HTERT RPE-1 (cell line): Measurements from ENCODE around the gene GSTT2B.
"Not testable (repeated sequence)": the region's sequence is repeated elsewhere in the genome, so short reads cannot be mapped to it uniquely, and the experiment has no call there.

ENCODE experiments used
- in situ Hi-C: fragments of 300-500 bp; cut with MboI; formaldehyde crosslinking; loops from 4 replicates; pipeline ENCODE4 v1.14.3; 2020; ENCODE audit warnings: low sequenced_read_pairs

The GSTT2B gene

DNA sequence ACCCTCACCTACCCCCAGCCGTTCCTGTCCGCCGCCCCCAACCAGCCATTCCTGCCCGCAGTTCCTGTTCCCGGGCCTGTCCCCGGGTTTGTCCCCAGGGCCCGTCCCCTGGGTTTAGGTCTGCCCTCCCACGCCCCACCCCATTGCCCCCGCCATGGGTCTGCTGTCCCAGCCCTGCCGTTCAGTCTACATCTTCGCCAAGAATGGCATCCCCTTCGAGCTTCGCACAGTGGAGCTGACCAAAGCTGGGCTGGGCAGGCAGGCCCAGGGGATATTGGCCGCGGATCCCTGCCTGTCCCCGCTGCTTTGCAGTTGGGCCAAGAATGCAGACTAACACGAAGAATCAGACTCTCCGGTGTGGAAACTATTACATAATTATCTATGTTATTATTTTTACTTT, 11.2 kb downstream of the GSTT2B start:
- in situ Hi-C loops, result not testable (repeated sequence)

GRCh38 chr22:23947391-23947790, 13.6 kb downstream of the GSTT2B start:
- in situ Hi-C loops, result not testable (repeated sequence)

DNA sequence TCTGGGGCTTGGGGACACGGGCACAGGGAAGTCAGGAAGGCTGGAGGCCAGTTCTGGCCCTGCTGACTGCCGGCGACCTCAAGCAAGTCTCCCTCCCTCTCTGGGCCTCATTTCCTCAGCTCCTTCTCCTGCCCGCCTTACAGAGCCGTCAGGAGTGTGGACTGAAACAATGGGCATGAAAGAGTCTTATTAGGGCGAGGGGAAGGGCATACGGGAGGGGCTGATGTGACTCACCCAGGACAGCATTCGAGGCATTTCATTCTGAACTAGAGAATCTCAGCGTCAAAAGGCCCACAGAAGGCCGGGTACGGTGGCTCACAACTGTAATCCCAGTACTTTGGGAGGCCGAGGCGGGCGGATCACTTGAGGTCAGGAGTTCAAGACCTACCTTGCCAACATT, 20.8 kb downstream of the GSTT2B start:
- in situ Hi-C loops, result not testable (repeated sequence)

DNA sequence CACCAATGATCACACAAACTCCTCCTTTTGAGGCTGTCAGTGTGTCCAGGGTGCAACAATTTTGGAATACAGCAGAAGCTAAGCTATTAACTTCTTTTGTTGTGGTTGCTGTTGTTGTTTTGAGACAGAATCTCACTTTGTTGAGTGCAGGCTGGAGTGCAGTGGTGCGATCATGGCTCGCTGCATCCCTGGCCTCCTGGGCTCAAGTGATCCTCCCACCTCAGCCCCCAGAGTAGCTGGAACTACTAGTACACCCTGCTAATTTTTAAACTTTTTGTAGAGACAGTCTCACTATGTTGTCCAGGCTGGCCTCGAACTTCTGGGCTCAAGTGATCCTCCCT, 22.0 kb downstream of the GSTT2B start:
- in situ Hi-C loops, result no loop called here

- in situ Hi-C loops, result no loop called here
Measured at GRCh38 chr22:23938328-23939016, 22.5 kb downstream of the GSTT2B start.

- in situ Hi-C loops, result no loop called here
Measured at GRCh38 chr22:23926561-23926960, 34.4 kb downstream of the GSTT2B start.

GRCh38 chr22:23925020-23925606, 35.9 kb downstream of the GSTT2B start:
- in situ Hi-C loops, result no loop called here

- in situ Hi-C loops, result no loop called here
Measured at GRCh38 chr22:23922921-23923320, 38.1 kb downstream of the GSTT2B start.

GRCh38 chr22:23921586-23922201, 39.3 kb downstream of the GSTT2B start:
- in situ Hi-C loops, result not testable (repeated sequence)

DNA sequence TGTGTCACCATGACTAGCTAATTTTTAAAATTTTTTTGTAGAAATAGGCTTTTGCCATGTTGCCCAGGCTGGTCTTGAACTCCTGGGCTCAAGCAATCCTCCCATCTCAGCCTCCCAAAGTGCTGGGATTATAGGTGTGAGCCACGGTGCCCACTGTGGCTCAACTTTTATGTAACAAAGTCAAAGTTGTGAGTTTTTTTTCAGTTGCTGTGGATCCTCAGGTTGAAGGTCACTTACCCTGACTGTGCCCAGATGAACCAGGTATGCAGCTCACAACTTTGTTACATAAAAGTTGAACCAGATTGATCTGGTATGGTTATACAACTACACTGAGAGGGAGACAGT, 40.8 kb downstream of the GSTT2B start:
- in situ Hi-C loops, result not testable (repeated sequence)

DNA sequence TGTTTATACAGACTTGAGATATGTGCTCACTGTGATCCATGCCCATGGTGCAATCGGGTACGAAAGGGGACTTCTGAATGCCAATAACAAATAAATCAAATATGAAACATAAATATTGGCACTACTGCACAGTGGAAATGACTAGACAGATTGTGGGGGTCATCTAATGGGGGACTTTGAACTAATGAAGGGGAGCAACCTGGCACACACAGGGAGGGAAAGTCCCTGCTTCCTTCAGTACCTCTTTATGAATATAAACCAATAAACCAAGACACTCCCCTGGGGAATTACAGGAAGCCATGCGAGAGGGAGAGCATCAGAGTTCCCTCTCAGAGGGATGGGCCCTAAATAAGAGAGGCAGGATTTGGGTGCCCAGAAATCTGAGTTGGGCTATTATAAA, 45.7 kb downstream of the GSTT2B start:
- in situ Hi-C loops, result no loop called here

- in situ Hi-C loops, result no loop called here
Measured at GRCh38 chr22:23913661-23914353, 47.2 kb downstream of the GSTT2B start.

DNA sequence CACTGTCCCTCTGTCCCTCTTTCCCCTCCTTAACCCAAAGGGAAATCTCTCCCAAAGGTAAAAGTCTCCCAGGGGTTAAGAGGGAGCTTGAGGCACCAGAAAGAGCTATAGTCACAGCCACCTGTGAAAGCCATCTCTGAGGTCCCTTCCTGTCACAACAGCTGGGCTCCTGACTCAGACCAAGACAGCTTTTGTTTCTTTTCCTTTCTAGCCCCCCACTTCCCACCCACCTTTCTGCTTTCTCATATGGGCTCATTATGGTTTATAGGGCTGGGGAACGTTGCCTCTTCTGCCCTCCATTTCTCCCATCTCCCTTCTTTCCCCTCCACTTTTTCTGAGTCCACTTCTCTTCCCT, 47.7 kb downstream of the GSTT2B start:
- in situ Hi-C loops, result no loop called here

GRCh38 chr22:23912293-23912903, 48.6 kb downstream of the GSTT2B start:
- in situ Hi-C loops, result no loop called here

DNA sequence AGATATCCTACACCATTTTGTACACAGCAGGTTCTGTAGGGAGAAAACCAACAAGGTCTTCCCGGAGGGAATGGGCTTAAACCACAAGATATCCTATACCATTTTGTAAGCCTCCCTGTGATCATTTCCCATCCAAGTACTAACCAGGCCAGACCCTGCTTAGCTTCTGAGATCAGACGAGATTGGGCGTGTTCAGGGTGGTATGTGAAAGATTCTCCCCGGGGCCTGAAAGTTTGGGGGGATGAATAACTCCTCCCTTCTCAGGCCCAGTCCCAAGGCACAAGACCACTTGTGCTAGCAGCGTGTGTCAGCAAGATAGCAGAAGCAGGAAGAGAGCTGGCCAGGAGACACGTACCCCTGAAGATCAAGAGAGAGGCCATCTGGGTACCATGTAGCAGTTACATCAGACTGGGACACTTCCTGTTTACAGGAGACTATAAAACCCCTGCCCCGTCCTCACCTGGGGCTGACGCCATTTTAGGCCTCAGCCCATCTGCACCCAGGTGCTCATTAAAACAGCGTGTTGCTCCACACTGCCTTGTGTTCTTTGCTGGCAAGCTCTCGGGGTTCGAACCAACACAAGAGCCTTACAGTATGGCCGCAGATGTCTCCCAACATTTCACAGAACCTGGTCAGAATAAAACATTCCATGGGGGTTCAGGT, 49.5 kb downstream of the GSTT2B start:
- in situ Hi-C loops, result no loop called here

- in situ Hi-C loops, result no loop called here
Measured at GRCh38 chr22:23910496-23911190, 50.4 kb downstream of the GSTT2B start.

DNA sequence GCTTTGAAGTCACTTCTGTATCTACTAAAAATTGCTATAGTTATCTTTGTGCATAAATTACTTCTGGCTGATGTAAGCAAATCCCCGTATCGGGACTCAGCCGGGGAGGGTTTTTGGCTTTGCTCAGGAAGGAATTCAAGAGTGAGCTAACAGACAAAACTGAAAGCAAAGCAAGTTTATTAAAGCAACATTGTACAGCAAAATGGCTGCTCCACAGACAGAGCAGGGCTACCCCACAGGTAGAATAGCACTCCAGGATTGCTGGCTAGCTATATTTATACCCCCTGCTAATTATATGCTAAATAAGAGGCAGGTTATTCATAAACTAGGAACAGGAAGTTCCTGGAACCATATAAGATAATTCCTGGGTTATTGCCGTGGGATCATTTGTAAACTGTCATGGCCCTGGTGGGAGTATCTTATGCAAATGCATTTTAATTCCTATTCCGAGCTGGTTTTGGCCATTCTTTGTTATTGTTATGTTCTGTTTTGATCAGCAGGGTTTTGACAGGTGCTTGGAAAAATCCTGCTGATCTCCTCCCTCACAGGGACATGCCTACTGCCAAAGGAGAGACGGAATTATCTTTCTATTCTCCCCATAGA, 51.6 kb downstream of the GSTT2B start:
- in situ Hi-C loops, result no loop called here

- in situ Hi-C loops, result no loop called here
Measured at GRCh38 chr22:23908587-23909205, 52.3 kb downstream of the GSTT2B start.

- in situ Hi-C loops, result not testable (repeated sequence)
Measured at GRCh38 chr22:23907423-23907822, 53.6 kb downstream of the GSTT2B start.
